ENCODE data around the gene CD44.

CD44 gene

GRCh38 chr11:35139722-35140282, 831 bp downstream of the CD44 start:
- DNase-seq (ENCODE audit: low read depth in 2 of 2): no peak

- DNase-seq (ENCODE audit: low read depth in 2 of 2): no peak
Measured at GRCh38 chr11:35141071-35141470, 2.1 kb downstream of the CD44 start.

- DNase-seq (ENCODE audit: low read depth in 2 of 2): no peak
Measured at GRCh38 chr11:35141571-35141971, 2.6 kb downstream of the CD44 start.

- DNase-seq (ENCODE audit: low read depth in 2 of 2): no peak
Measured at GRCh38 chr11:35142481-35143075, 3.6 kb downstream of the CD44 start.

GRCh38 chr11:35143297-35144135, 4.5 kb downstream of the CD44 start:
- DNase-seq (ENCODE audit: low read depth in 2 of 2): no peak

- peak in 1 of 2 donors; percentile 48 for DNase-seq (ENCODE audit: low read depth in 2 of 2)
Measured at GRCh38 chr11:35144136-35144741, 5.3 kb downstream of the CD44 start.

GRCh38 chr11:35144806-35145205, 5.8 kb downstream of the CD44 start:
- DNase-seq (ENCODE audit: low read depth in 2 of 2): no peak

GRCh38 chr11:35145271-35145670, 6.3 kb downstream of the CD44 start:
- no peak for DNase-seq (ENCODE audit: low read depth in 2 of 2)

GRCh38 chr11:35146074-35146521, 7.1 kb downstream of the CD44 start:
- peak; percentile 56 to 79 for DNase-seq (ENCODE audit: low read depth in 2 of 2)

- no peak for DNase-seq (ENCODE audit: low read depth in 2 of 2)
Measured at GRCh38 chr11:35146711-35147110, 7.7 kb downstream of the CD44 start.

GRCh38 chr11:35147235-35147634, 8.3 kb downstream of the CD44 start:
- DNase-seq (ENCODE audit: low read depth in 2 of 2): no peak

GRCh38 chr11:35148163-35148837, 9.3 kb downstream of the CD44 start:
- DNase-seq (ENCODE audit: low read depth in 2 of 2): no peak

- no peak for DNase-seq (ENCODE audit: low read depth in 2 of 2)
Measured at GRCh38 chr11:35150454-35150853, 11.5 kb downstream of the CD44 start.

- no peak for DNase-seq (ENCODE audit: low read depth in 2 of 2)
Measured at GRCh38 chr11:35151241-35151640, 12.3 kb downstream of the CD44 start.

GRCh38 chr11:35151683-35152280, 12.8 kb downstream of the CD44 start:
- no peak for DNase-seq (ENCODE audit: low read depth in 2 of 2)

GRCh38 chr11:35152575-35152974, 13.6 kb downstream of the CD44 start:
- no peak for DNase-seq (ENCODE audit: low read depth in 2 of 2)

- DNase-seq (ENCODE audit: low read depth in 2 of 2): no peak
Measured at GRCh38 chr11:35153280-35153679, 14.3 kb downstream of the CD44 start.

- DNase-seq (ENCODE audit: low read depth in 2 of 2): no peak
Measured at GRCh38 chr11:35154952-35155351, 16.0 kb downstream of the CD44 start.

GRCh38 chr11:35155677-35156076, 16.7 kb downstream of the CD44 start:
- no peak for DNase-seq (ENCODE audit: low read depth in 2 of 2)

GRCh38 chr11:35157814-35158700, 19.1 kb downstream of the CD44 start:
- DNase-seq (ENCODE audit: low read depth in 2 of 2): no peak
